HG03558 (cell line): ENCODE data around the gene DDX11.
"Not testable (repeated sequence)": the region's sequence is repeated elsewhere in the genome, so short reads cannot be mapped to it uniquely, and the experiment has no call there.

Experiments
- ATAC-seq: cut with Tn5 transposase; IDR thresholded peaks from one replicate; pipeline ENCODE4 v1.9.1; 2021; ENCODE audit warnings: moderate number of reproducible peaks; ENCODE audit not compliant: unreplicated experiment; ENCODE audit errors: extremely low read depth

Gene DDX11

DNA sequence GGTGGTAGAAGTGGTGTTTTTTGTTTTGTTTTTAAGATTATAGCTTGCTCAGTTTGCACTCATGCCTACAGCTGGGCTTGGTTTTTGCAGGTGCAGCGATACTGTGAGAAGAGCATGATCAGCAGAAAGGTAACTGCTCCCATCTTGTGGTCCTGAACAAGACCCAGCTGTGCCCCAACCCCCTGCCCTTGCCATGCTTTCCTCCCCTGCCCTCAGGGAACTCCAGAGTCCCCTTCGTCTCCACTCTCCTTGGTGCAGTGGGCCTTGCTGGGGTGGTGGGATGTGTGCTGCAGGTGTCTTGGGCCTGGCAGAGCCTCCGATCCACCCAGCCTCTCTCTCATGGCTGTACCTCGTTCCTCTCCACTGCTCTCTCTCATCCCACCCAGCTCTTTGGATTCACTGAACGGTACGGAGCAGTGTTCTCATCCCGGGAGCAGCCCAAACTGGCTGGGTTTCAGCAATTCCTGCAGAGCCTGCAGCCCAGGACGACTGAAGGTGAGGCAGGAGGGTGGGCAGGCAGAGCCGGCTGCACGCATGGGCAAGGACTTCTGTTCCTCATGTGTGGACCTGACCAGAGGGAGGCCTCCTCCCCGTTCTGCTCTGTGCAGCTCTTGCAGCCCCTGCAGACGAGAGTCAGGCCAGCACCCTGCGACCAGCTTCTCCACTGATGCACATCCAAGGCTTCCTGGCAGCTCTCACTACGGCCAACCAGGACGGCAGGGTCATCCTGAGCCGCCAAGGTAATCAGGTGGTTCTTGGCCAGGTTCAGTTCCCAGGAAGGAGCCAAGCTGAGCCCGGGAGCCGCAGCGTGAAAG is 22.8 kb downstream of the DDX11 start:
- not testable (repeated sequence) for ATAC-seq

DNA sequence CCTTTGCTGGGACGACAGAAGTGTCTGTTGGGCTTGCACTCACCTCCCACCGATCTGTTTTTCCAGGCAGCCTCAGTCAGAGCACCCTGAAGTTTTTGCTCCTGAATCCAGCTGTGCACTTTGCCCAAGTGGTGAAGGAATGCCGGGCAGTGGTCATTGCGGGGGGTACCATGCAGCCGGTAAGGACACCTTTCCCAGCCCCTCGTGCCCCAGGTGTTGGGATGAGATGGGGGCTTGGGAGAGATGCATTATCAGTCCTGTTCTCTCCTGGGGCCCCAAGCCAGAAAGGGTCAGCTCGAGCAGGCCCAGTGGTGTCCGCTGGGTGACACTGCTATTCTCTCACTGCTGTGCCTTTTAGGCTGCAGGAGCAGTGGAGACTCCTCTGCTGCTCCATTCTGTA is 24.2 kb downstream of the DDX11 start:
- ATAC-seq: not testable (repeated sequence)

DNA sequence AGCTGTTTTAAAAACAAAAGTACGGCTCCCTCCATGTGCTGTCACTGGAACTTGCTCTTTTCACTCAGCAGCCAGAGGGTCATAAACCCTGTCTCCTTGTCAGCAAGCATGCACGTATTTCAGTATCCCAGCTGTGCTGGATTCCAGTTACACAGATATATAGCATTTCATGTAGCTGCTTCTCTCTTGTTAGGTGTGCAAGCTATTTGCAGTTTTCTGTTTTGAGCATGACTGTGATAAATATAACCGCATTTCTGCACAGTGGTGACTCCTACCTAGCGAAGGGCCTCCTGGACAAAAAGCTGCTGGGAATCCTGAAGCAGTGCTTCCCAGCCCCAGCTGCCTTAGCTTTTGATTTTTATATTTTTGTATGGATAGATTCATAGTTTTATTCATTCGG is 24.7 kb downstream of the DDX11 start:
- ATAC-seq: not testable (repeated sequence)

DNA sequence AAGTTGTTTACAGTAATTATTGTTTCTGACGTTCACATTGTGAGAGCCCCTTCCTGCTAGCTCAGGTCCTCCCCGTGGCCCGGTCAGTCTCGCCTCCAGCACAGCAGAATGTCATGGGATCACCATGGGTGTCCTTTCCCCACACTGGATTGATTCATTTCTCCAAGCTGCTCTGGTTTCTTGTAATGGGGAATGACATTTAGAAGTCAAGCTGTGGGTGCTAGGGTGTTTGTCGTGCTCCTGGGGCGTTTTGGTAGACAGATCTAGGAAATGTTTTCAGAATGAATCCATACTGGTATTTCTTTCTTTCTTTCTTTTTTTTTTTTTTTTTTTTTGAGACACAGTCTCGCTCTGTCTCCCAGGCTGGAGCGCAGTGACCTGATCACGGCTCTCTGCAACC is 25.1 kb downstream of the DDX11 start:
- ATAC-seq: not testable (repeated sequence)

DNA sequence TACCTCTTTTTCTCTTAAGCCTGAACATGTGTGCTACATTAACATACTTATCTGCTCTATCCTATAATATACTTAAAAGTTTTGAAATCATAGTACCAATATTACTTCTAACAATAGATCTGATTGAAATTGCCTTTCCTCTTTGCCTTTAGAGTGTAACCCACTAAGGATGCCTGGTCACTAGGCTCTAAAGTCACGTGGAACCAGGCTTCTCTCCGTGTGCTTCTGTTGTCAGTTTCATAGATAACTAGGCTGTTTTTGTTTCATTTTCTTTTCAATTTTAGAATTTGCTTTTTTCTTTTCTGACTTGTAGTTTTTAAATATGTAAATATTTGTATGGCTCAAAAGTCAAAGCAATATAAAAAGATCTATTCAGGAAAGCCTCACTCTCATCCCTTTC is 25.8 kb downstream of the DDX11 start:
- ATAC-seq: not testable (repeated sequence)

DNA sequence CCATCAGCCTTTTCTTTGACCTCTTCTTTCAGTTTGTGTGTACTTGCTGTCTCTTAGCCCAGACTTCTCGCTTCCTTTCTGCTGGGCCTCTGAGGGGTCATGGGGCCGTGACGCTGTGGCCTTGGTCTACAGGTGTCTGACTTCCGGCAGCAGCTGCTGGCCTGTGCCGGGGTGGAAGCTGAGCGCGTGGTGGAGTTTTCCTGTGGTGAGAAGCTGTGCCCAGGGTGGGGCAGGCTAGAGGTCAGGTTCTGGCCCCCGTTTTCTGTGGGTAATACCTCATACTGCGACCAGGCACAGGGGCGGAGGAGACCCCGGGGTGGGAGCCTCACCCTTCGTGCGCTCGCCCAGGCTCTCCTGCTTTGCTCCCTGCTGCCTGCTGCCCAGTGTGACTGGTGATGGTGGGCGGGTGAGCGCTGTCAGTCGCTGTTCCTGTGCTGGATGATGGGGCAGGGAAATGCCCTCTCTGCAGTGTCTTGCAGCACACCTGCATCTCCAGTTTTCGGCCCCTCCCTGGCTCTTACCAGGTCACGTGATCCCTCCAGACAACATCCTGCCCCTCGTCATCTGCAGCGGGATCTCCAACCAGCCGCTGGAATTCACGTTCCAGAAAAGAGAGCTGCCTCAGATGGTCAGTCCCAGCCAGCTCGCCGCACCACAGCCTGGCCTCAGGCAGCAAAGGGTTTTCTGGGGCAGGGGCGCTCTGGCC is 27.0 kb downstream of the DDX11 start:
- ATAC-seq: not testable (repeated sequence)

DNA sequence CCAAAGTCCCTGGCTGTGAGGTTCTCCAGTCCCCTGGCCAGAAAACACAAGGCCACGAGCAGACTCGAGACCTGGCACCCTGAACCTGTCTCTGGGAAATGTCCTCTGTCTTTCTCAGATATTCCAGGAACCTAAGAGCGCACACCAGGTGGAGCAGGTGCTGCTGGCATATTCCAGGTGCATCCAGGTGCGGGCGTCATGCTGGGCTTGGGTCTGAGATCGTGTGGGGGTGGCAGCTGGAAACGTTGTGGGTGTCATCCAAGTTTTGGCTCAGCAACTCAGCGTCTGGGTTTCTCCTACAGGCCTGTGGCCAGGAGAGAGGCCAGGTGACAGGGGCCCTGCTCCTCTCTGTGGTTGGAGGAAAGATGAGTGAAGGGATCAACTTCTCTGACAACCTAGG is 28.5 kb downstream of the DDX11 start:
- not testable (repeated sequence) for ATAC-seq

DNA sequence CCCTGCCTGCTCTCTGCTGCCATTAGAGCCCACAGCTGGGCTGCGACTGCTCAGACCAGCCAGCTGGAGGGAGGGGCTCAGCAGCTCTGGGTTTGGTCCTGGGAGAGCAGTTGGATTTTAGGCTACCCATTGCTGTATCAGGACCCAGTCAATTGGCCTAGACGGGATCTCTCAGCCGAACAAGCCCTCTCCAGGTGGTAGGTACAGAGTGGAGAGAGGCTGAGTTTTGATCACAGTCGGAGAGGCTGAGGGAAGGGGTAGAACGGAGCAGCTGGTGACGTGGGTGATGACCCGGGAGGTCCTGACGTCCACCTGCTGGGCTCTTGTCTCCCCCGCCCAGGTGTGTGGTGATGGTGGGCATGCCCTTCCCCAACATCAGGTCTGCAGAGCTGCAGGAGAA is 28.9 kb downstream of the DDX11 start:
- not testable (repeated sequence) for ATAC-seq

DNA sequence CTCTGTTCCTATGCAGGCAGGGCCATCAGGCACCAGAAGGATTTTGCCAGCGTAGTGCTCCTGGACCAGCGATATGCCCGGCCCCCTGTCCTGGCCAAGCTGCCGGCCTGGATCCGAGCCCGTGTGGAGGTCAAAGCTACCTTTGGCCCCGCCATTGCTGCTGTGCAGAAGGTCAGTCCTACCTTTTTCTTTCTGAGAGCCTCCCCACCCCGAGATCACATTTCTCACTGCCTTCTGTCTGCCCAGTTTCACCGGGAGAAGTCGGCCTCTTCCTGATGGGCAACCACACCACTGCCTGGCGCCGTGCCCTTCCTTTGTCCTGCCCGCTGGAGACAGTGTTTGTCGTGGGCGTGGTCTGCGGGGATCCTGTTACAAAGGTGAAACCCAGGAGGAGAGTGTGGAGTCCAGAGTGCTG is 29.9 kb downstream of the DDX11 start:
- not testable (repeated sequence) for ATAC-seq

DNA sequence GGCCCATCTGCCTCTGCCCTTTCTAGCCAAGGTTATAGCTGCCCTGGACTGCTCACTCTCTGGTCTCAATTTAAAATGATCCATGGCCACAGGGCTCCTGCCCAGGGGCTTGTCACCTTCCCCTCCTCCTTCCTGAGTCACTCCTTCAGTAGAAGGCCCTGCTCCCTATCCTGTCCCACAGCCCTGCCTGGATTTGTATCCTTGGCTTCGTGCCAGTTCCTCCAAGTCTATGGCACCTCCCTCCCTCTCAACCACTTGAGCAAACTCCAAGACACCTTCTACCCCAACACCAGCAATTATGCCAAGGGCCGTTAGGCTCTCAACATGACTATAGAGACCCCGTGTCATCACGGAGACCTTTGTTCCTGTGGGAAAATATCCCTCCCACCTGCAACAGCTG is 30.6 kb downstream of the DDX11 start:
- ATAC-seq: not testable (repeated sequence)

DNA sequence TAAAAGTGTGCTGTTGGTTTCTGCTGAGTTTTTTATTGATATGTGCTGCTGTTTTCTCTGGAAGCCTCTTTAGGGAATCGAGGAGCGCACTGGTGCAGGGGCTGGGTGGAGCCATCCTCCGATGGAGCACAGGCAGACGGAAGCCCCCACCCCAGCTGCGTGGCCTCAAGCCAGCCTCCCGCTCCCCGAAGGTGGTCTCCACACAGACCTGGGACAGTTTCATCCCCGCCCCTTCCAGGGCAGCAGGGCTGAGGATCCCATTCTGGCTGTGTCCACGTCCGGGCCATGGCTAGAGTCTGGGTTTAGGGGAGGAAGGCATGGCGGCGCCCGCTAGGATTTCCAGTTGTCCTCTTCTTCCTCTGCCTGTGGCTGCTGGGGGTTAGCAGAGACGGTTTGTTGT is 31.1 kb downstream of the DDX11 start:
- not testable (repeated sequence) for ATAC-seq

DNA sequence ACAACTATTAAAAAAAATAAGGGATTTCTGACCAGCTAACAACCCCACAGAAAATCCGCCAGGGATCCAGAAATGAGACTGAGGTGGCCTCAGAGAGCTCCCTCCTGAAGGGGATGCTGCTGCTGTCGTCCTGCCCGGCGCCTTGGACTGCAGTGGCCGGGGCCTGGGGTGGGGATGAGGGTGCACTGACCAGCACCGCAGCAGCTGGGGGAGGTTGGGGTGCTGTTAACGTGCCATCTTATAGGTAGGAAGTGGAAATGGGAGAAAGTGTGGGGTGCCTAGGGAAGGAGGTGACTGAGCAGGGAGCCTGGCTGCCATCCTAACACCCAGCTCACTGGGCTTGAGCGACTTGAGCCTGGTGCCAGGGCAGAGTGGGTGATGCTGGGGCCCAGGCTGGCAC is 32.0 kb downstream of the DDX11 start:
- no peak for ATAC-seq

DNA sequence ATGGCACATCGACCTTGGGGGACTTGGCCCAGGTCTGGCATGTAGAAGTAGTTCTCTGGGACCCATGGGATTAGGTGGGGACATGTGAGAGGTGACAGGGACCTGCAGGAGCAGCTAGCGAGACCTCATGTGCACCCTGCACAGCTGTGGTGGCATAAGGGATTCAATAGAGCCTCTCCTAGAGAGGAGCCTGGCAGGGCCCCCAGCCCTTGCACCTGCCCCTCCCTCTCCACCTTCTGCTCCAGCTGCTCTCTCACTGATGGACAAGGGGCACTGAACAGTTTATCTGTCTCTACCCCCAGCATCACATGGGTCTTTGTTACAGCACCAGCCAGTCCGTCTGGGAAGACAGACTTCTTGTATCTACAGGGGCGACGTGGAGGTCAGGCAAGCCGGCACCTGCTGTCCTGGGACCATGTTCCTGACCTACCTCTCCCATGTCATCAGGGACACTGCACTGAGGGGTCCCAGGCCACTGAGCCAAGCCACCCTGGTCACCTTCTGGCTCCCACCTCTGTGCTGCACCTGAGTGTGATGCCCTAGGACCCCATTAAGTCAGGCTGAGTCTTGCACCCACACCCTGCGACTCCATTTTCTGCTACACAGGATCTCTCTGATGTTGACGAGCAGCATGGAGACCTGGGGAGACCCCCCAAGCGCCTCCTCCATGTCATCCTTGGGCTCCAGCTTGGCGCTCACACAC is 32.6 kb downstream of the DDX11 start:
- no peak for ATAC-seq

DNA sequence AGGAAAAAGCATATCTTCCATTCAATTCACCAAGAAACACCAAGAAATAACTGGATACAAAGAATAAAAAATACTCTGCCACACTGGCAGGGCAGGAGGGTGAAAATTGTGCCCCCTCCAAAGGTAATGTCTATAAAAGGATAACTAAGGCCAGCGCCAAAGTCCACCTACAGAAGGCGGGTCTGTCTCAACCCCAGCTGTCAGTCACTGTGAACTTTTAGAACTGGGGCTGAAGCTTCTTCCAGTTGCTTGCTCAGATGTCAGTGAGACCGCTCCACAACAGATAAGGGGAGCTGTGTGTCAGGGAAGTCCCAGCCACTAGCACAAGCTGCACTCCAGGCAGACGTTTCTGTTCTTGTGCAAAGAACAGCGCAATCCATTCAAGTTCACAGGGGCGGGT is 36.1 kb downstream of the DDX11 start:
- ATAC-seq: not testable (repeated sequence)

DNA sequence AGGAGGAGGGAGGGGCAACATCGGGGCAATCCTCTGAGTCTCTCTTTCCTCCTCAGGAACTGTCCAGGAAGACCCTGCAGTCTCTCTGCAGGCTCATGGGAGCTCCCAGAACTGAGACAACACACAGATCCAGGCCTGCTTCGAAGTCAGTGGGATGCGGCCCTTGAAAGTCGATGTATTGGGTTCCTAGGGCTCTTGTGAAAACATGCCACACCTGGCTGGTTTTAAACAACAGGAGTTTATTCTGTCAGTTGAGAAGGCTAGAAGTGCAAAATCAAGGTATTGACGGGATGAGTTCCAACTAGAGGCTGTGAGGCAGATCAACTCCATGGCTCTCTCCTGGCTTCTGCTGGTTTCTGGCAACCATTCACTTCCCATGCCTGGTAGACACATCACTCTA is 36.6 kb downstream of the DDX11 start:
- ATAC-seq: not testable (repeated sequence)

DNA sequence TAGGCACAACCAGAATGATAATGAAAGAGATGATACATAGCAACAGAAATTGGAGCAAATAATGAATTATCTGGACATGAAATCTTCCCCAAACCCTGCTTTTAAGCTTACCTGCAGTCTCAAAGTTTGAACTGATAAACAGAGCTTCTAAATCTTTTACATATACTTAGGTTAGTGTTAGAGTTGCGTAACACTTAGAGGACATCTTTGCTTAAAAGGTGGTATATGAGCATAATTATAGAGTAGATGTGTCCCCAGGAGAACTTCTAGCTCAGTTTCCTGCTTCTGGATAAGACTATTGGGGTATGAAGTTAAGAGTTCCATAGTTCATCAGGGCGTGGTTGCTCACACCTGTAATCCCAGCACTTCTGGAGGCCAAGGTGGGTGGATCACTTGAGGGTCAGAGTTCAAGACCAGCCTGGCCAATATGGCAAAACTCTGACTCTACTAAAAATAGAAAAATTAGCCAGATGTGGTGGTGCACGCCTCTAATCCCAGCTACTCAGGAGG is 41.5 kb downstream of the DDX11 start:
- not testable (repeated sequence) for ATAC-seq

DNA sequence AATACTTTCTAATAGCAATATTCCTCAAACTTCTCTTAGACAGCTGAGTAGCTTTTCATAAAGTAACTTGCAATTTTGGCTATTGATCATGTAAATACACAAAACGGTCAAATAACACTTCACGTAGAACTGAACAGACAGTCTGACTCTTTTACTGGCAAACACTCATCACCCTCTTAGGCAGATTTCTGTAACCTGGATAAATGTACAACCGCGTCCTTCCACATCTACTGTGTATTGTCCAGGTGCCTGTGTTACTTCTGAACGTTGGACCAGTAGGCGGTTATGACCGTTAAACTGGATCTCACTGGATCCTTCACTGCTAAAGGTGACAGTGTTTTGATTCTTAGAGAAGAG is 43.2 kb downstream of the DDX11 start:
- ATAC-seq: not testable (repeated sequence)

DNA sequence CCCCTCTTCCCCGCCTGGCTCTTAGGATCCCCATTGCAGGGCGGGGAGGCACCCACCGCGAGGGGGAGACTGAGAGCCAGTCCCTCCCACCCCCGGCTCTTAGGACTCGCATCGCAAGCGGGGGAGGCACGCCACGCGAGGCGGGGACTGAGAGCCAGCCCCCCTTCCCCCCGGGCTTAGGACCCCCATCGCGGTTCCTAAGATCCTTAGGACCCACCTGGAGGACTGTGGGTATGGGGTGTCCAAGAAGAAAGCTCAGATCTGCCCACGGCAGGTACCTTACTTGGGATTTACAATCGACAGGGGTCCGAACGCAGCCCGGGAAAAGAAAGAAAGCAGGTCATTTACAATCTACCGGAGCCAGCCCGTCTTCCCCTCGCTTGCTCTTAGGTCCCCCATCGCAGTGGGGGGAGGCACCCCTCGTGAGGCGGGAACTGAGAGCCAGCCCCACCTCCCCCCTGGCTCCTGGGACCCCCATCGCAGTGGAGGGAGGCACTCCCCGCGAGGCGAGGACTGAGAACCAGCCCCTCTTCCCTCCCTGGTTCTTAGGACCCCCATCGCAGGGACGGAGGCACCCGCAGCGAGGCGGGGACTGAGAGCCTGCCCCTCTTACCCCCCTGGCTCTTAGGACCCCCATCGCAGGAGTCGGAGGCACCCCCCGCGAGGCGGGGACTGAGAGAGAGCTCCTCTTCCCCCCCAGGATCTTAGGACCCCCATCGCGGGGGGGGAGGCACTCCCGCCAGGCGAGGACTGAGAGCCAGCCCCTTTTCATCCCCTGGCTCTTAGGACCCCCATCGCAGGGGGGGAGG is 43.7 kb downstream of the DDX11 start:
- ATAC-seq: no peak

DNA sequence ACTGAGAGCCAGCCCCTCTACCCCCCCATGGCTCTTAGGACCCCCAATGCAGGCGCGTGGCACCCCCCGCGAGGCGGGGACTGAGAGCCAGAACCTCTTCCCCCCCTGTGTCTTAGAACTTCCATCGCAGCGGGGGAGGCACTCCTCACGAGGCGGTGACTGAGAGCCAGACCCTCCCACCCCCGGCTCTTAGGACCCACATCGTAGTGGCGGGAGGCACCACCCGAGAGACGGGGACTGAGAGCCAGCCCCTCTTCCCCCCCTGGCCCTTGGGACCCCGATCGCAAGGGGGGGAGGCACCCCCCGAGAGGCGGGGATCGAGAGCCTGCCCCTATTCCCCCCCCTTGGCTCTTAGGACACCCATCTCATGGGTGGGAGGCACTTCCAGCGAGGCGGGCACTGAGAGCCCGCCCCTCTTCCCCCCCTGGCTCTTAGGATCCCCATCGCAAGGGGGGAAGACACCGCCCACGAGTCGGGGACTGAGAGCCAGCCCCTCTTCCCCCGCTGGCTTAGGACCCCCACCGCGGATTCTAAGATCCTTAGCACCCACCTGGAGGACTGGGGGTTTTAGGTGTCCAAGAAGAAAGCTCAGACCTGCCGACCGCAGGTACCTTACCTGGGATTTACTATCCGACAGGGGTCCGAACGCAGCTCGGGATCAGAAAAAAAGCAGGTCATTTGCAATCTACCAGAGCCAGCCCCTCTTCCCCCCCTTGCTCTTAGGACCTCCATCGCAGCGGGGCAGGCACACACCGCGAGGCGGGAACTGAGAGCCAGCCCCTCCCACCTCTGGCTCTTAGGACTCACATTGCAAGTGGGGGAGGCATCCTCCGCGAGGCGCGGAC is 44.9 kb downstream of the DDX11 start:
- ATAC-seq: no peak
